GM21825 (cell line): ENCODE data around the gene SPRR4.

Experiments used
- ATAC-seq: cut with Tn5 transposase; IDR thresholded peaks from one replicate; pipeline ENCODE4 v1.9.1; 2021; ENCODE audit warnings: mild to moderate bottlenecking, moderate library complexity; ENCODE audit not compliant: unreplicated experiment

SPRR4 gene

GRCh38 chr1:152970495-152970894 lies at the start of gene SPRR4:
Gene SPRR4, plus strand, starts transcription at chr1:152970648. Its CDS starts 1,243 bp downstream, at chr1:152971891.
- ATAC-seq = no peak

GRCh38 chr1:152924191-152924590 lies 46.3 kb upstream of the SPRR4 start:
- no peak for ATAC-seq

GRCh38 chr1:152926091-152926490 lies 44.4 kb upstream of the SPRR4 start:
- no peak for ATAC-seq

- ATAC-seq = no peak
Measured at GRCh38 chr1:152928671-152929070, 41.8 kb upstream of the SPRR4 start.

GRCh38 chr1:152932170-152932811 lies 38.2 kb upstream of the SPRR4 start:
- ATAC-seq = no peak

GRCh38 chr1:152933196-152933595 lies 37.3 kb upstream of the SPRR4 start:
- ATAC-seq = no peak

- ATAC-seq = no peak
Measured at GRCh38 chr1:152940614-152941013, 29.8 kb upstream of the SPRR4 start.

GRCh38 chr1:152941037-152941711 lies 29.3 kb upstream of the SPRR4 start:
- no peak for ATAC-seq

- ATAC-seq = no peak
Measured at GRCh38 chr1:152942161-152942560, 28.3 kb upstream of the SPRR4 start.

GRCh38 chr1:152946248-152946647 lies 24.2 kb upstream of the SPRR4 start:
- ATAC-seq = no peak

GRCh38 chr1:152946651-152947256 lies 23.7 kb upstream of the SPRR4 start, which contains the start of gene SPRR5:
Gene SPRR5, plus strand, starts transcription at chr1:152947206. Its CDS starts 1,349 bp downstream, at chr1:152948555.
- ATAC-seq = no peak

- ATAC-seq = no peak
Measured at GRCh38 chr1:152951711-152952110, 18.7 kb upstream of the SPRR4 start.

- no peak for ATAC-seq
Measured at GRCh38 chr1:152953761-152954160, 16.7 kb upstream of the SPRR4 start.

- no peak for ATAC-seq
Measured at GRCh38 chr1:152954436-152954835, 16.0 kb upstream of the SPRR4 start.

GRCh38 chr1:152957561-152957960 lies 12.9 kb upstream of the SPRR4 start:
- ATAC-seq = no peak

- ATAC-seq = no peak
Measured at GRCh38 chr1:152959273-152959672, 11.2 kb upstream of the SPRR4 start.

- no peak for ATAC-seq
Measured at GRCh38 chr1:152959801-152960451, 10.5 kb upstream of the SPRR4 start.

- ATAC-seq = no peak
Measured at GRCh38 chr1:152960452-152961044, 9.9 kb upstream of the SPRR4 start.

- no peak for ATAC-seq
Measured at GRCh38 chr1:152961226-152961891, 9.1 kb upstream of the SPRR4 start.

GRCh38 chr1:152962876-152963415 lies 7.5 kb upstream of the SPRR4 start:
- no peak for ATAC-seq
